Measurements from ENCODE around the gene PRMT9. TPM values are rescaled to one million over a fixed set of nuclear protein-coding genes. Genes with fewer than 3 reads are reported as not detected.

The PRMT9 gene
- total RNA-seq, 1 experiment from 2014 or later, result 8.6 TPM

- peaks cover 20% of the 10 kb centered on the region for H3K36me3 Mint-ChIP-seq (ENCODE audit: insufficient read depth, unreplicated experiment)
- H3K4me1 Mint-ChIP-seq (ENCODE audit: low read depth, unreplicated experiment), result no peaks in the 10 kb centered on the region
- H3K27me3 ChIP-seq (replicated peaks; ENCODE audit: control insufficient read depth, insufficient read depth, low read length), result no peaks in the 10 kb centered on the region
- no peaks in the 10 kb centered on the region for H3K36me3 ChIP-seq (ENCODE audit: control insufficient read depth, insufficient read depth, low read length)
- ChIA-PET POLR2A (interaction anchor here (0.6 kb wide), 1 partner anchor 85 kb away, joined by 4 read pairs; no protein-coding TSS in a partner anchor), CTCF (interaction anchor here (0.6 to 1.4 kb wide), 2 partner anchors 34 to 222 kb away, joined by 3 to 6 read pairs; no protein-coding TSS in a partner anchor)
- no peak overlapping the region for H3K4me3 ChIP-seq (ENCODE audit: low read depth, low read length)
- no peaks in the 10 kb centered on the region for H3K4me1 ChIP-seq
- no peak for TF ChIP-seq CTCF (IDR thresholded peaks at IDR 0.05; ENCODE audit: insufficient read depth in 1 of 2, low read depth in 1 of 2, low read length in 1 of 2, severe bottlenecking in 1 of 2, unreplicated experiment in 1 of 2)
- no peaks in the 10 kb centered on the region for H3K9me3 ChIP-seq
- no peak for DNase-seq
- no TSS peak for BruUV-seq (replicated peaks)
- no peak overlapping the region for H3K27ac Mint-ChIP-seq (ENCODE audit: unreplicated experiment)
- intact Hi-C loops (cut with micrococcal nuclease; ENCODE audit: unreplicated experiment), result no loop called here
- no peaks in the 10 kb centered on the region for H3K27me3 Mint-ChIP-seq (ENCODE audit: insufficient read depth, unreplicated experiment)
- no peak overlapping the region for H3K4me3 Mint-ChIP-seq (ENCODE audit: unreplicated experiment)
- H3K9me3 Mint-ChIP-seq (ENCODE audit: unreplicated experiment), result no peaks in the 10 kb centered on the region
Measured at GRCh38 chr4:147644471-147644870, 39.5 kb downstream of the PRMT9 start.

GRCh38 chr4:147643616-147644015 lies 40.3 kb downstream of the PRMT9 start:
- peaks cover 14% of the 10 kb centered on the region for H3K36me3 Mint-ChIP-seq (ENCODE audit: insufficient read depth, unreplicated experiment)
- no peaks in the 10 kb centered on the region for H3K9me3 ChIP-seq
- no peaks in the 10 kb centered on the region for H3K27me3 Mint-ChIP-seq (ENCODE audit: insufficient read depth, unreplicated experiment)
- BruUV-seq (replicated peaks), result no TSS peak
- no peak overlapping the region for H3K4me3 ChIP-seq (ENCODE audit: low read depth, low read length)
- H3K36me3 ChIP-seq (ENCODE audit: control insufficient read depth, insufficient read depth, low read length), result no peaks in the 10 kb centered on the region
- H3K9me3 Mint-ChIP-seq (ENCODE audit: unreplicated experiment), result no peaks in the 10 kb centered on the region
- POLR2A ChIA-PET, result interaction anchor here (0.6 kb wide), 1 partner anchor 84 kb away, joined by 4 read pairs; no protein-coding TSS in a partner anchor
- CTCF ChIA-PET, result no interaction called here
- no peaks in the 10 kb centered on the region for H3K4me1 Mint-ChIP-seq (ENCODE audit: low read depth, unreplicated experiment)
- no peak for TF ChIP-seq CTCF (IDR thresholded peaks at IDR 0.05; ENCODE audit: insufficient read depth in 1 of 2, low read depth in 1 of 2, low read length in 1 of 2, severe bottlenecking in 1 of 2, unreplicated experiment in 1 of 2)
- H3K4me1 ChIP-seq, result no peaks in the 10 kb centered on the region
- no peak overlapping the region for H3K27ac Mint-ChIP-seq (ENCODE audit: unreplicated experiment)
- DNase-seq, result no peak
- H3K4me3 Mint-ChIP-seq (ENCODE audit: unreplicated experiment), result no peak overlapping the region
- intact Hi-C loops (cut with micrococcal nuclease; ENCODE audit: unreplicated experiment), result no loop called here
- H3K27me3 ChIP-seq (replicated peaks; ENCODE audit: control insufficient read depth, insufficient read depth, low read length), result no peaks in the 10 kb centered on the region

- H3K36me3 Mint-ChIP-seq (ENCODE audit: insufficient read depth, unreplicated experiment), result peaks cover 32% of the 10 kb centered on the region
- no TSS peak for BruUV-seq (replicated peaks)
- H3K9me3 Mint-ChIP-seq (ENCODE audit: unreplicated experiment), result no peaks in the 10 kb centered on the region
- H3K4me1 ChIP-seq, result no peaks in the 10 kb centered on the region
- H3K4me1 Mint-ChIP-seq (ENCODE audit: low read depth, unreplicated experiment), result no peaks in the 10 kb centered on the region
- ChIA-PET POLR2A (interaction anchor here (1.0 kb wide), 1 partner anchor 23 kb away, joined by 3 read pairs; the partner anchor contains the start of gene TMEM184C), CTCF (no interaction called here)
- no peak overlapping the region for H3K4me3 Mint-ChIP-seq (ENCODE audit: unreplicated experiment)
- no peak for TF ChIP-seq CTCF (IDR thresholded peaks at IDR 0.05; ENCODE audit: insufficient read depth in 1 of 2, low read depth in 1 of 2, low read length in 1 of 2, severe bottlenecking in 1 of 2, unreplicated experiment in 1 of 2)
- H3K27me3 Mint-ChIP-seq (ENCODE audit: insufficient read depth, unreplicated experiment), result no peaks in the 10 kb centered on the region
- intact Hi-C loops (cut with micrococcal nuclease; ENCODE audit: unreplicated experiment), result no loop called here
- H3K9me3 ChIP-seq, result no peaks in the 10 kb centered on the region
- DNase-seq, result no peak
- no peak overlapping the region for H3K27ac Mint-ChIP-seq (ENCODE audit: unreplicated experiment)
- H3K36me3 ChIP-seq (ENCODE audit: control insufficient read depth, insufficient read depth, low read length), result no peaks in the 10 kb centered on the region
- H3K4me3 ChIP-seq (ENCODE audit: low read depth, low read length), result no peak overlapping the region
- H3K27me3 ChIP-seq (replicated peaks; ENCODE audit: control insufficient read depth, insufficient read depth, low read length), result no peaks in the 10 kb centered on the region
Measured at GRCh38 chr4:147640331-147640730, 43.6 kb downstream of the PRMT9 start.
